Stomach smooth muscle (tissue), 2 donors: ENCODE measurements around the gene PRPS1.

Experiments used
- H3K27ac ChIP-seq: one replicate; pipeline ENCODE4 v1.7.0; 2013; ENCODE audit warnings: mild to moderate bottlenecking, low read length, inconsistent platforms
- H3K27me3 ChIP-seq, 2 donors: one replicate each; pipeline ENCODE4 v1.7.0; 2013; ENCODE audit warnings: low read length in 2 of 2; ENCODE audit not compliant: insufficient read depth in 2 of 2, control insufficient read depth in 1 of 2
- H3K36me3 ChIP-seq, 2 donors: one replicate each; pipeline ENCODE4 v1.7.0; 2013; ENCODE audit warnings: low read length in 2 of 2; ENCODE audit not compliant: control insufficient read depth in 2 of 2, insufficient read depth in 2 of 2
- H3K4me1 ChIP-seq: one replicate; pipeline ENCODE4 v1.7.0; 2013; ENCODE audit warnings: low read length; ENCODE audit not compliant: control insufficient read depth, insufficient read depth
- H3K4me3 ChIP-seq, 2 donors: one replicate each; pipeline ENCODE4 v1.7.0; 2013; ENCODE audit warnings: low read length in 2 of 2
- H3K9ac ChIP-seq, 2 donors: one replicate each; pipeline ENCODE4 v1.7.0; 2013; ENCODE audit warnings: low read length in 2 of 2, mild to moderate bottlenecking in 1 of 2
- H3K9me3 ChIP-seq, 2 donors: one replicate each; pipeline ENCODE4 v1.7.0; 2013; ENCODE audit warnings: low read length in 2 of 2; ENCODE audit not compliant: control insufficient read depth in 2 of 2
- donor health status: healthy.
- donor health status: Pancreatic carcinoma.

PRPS1 gene

GRCh38 chrX:107674480-107675364 is 46.4 kb downstream of the PRPS1 start:
- no peaks in the 10 kb centered on the region for H3K9me3 ChIP-seq
- H3K9ac ChIP-seq: peak overlapping the region; percentile 51 to 79
- no peaks in the 10 kb centered on the region for H3K36me3 ChIP-seq
- H3K27ac ChIP-seq: peak overlapping the region; percentile 81
- no peak overlapping the region for H3K4me3 ChIP-seq
- peaks cover 19% of the 10 kb centered on the region for H3K4me1 ChIP-seq
- peaks cover 0 to 9% of the 10 kb centered on the region in 2 donors for H3K27me3 ChIP-seq

DNA sequence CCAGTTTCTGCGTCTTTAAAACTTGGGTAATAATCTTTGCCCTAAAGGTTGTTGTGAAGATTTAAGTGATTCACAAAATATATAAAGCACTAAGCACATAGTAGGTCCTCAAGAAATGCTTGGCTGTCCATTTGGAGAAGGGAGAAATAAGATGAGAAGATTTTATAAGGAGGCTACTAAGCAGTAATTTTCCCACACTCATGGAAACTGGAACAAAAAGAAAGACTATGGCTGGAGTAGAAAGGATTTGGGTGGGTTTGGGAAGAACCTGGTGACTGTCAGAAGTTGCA is 47.0 kb downstream of the PRPS1 start:
- H3K9me3 ChIP-seq: no peaks in the 10 kb centered on the region
- peak overlapping the region; percentile 81 for H3K27ac ChIP-seq
- peak overlapping the region in 1 of 2 donors; percentile 71 for H3K4me3 ChIP-seq
- peaks cover 19% of the 10 kb centered on the region for H3K4me1 ChIP-seq
- H3K9ac ChIP-seq: peak overlapping the region; percentile 51 to 79
- H3K36me3 ChIP-seq: no peaks in the 10 kb centered on the region
- H3K27me3 ChIP-seq: peaks cover 0 to 9% of the 10 kb centered on the region in 2 donors

DNA sequence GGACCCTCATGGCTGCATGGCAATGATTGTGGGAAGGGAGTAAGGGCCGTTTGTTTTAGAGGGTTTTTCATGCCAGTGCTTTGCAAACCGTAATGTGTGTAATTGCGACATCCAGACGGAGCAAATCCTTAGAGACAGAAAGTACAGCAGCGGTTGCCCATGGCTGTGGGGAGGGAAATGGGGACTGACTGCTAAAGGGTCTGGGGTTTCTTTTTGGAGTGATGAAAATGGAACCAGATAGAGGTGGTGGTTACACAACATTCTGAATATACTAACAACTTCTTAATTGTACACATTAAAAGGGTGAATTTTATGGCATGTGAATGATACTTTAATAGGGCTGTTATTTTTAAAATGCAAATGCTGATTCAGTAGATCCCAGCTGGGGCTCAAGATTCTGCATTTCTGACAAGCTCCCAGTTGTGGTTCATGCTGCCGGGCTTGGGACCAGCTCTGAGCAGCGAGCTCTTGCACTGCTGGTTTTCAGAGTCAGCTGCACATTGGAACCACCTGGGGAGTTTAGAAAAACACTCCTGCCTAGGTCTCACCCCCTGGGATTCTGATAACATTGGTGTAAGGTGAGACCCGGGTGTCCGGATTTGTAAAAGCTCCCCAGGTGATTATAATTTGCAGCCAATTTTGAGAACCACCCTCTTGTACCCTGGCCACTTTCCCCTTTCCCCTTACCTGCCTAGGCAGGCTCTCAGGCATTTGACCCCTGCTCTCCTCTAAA is 47.7 kb downstream of the PRPS1 start:
- Histone ChIP-seq H3K27me3 (peaks cover 0 to 9% of the 10 kb centered on the region in 2 donors), H3K4me1 (peaks cover 19% of the 10 kb centered on the region), H3K9ac (peak overlapping the region; percentile 79 to 90), H3K4me3 (peak overlapping the region; percentile 56 to 71), H3K9me3 (no peaks in the 10 kb centered on the region), H3K27ac (peak overlapping the region; percentile 81), H3K36me3 (no peaks in the 10 kb centered on the region)

- H3K9ac ChIP-seq: peak overlapping the region; percentile 79 to 90
- H3K4me3 ChIP-seq: peak overlapping the region; percentile 56 to 71
- H3K36me3 ChIP-seq: no peaks in the 10 kb centered on the region
- peaks cover 0 to 9% of the 10 kb centered on the region in 2 donors for H3K27me3 ChIP-seq
- no peaks in the 10 kb centered on the region for H3K9me3 ChIP-seq
- H3K4me1 ChIP-seq: peaks cover 19% of the 10 kb centered on the region
- H3K27ac ChIP-seq: peak overlapping the region; percentile 81
Measured at GRCh38 chrX:107676559-107677378, 48.5 kb downstream of the PRPS1 start.

GRCh38 chrX:107677501-107677901 is 49.2 kb downstream of the PRPS1 start:
- peak overlapping the region; percentile 26 to 62 for H3K9ac ChIP-seq
- peaks cover 0 to 11% of the 10 kb centered on the region in 2 donors for H3K27me3 ChIP-seq
- H3K27ac ChIP-seq: peak overlapping the region; percentile 81
- H3K4me1 ChIP-seq: peaks cover 22% of the 10 kb centered on the region
- H3K9me3 ChIP-seq: no peaks in the 10 kb centered on the region
- peak overlapping the region in 1 of 2 donors; percentile 71 for H3K4me3 ChIP-seq
- no peaks in the 10 kb centered on the region for H3K36me3 ChIP-seq

DNA sequence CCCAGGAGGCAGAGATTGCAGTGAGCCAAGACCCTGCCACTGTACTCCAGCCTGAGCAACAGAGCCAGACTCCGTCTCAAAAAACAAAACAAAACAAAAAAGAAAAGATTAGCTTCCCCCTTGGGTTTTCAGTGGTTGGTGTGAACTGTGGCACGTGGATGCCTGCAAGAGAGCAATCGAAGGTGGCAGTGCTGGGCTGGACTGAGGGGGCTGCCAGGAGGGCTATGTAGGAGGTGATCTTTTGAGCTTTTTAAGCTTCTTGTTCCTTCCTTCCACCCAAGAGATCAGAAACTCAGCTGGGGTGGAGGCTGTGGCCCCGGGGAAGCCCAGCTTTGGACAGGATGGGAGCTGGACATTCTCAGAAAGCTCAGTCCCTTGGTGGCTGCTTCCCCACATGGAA is 49.6 kb downstream of the PRPS1 start:
- H3K36me3 ChIP-seq: no peaks in the 10 kb centered on the region
- peaks cover 0 to 13% of the 10 kb centered on the region in 2 donors for H3K27me3 ChIP-seq
- no peak overlapping the region for H3K4me3 ChIP-seq
- H3K9me3 ChIP-seq: no peaks in the 10 kb centered on the region
- H3K27ac ChIP-seq: peak overlapping the region; percentile 81
- peaks cover 26% of the 10 kb centered on the region for H3K4me1 ChIP-seq
- no peak overlapping the region for H3K9ac ChIP-seq

DNA sequence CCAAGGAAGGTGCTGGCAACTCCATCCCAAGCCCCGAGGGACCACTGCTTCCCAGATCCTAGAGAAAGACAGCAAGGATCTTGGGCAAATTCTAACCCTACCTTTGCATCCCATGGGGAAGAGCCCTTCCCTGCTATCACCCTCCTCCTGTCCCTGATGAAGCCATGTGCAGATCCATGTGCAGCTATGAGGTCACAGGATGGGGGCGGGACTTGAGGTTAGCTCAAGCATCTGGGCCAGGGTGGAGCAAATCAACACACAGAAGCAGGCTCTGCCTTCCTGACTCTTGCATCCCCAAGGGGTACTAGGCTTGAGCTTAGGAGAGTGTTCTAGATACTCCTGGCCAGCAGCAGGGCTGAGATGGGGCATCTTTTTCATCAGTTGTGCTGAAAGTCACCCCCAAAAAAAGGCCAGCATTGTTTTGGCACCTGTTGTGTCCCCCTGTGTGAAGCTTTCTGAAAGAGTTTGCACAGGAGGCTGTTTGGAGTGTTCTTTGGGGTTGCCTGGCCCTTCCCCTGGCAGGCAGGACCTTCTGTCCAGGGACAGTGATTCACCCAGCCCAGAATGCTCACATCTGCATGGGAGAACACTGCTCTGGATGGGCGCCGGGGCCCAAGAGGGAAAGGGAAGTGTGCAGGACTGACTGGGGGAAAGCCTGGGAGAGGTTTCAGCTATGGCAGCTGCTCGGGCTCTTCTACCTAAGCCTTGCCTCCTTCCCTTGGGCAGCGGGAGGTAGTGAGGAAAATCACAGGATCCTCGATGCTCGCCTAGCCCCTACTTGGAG is 50.8 kb downstream of the PRPS1 start:
- Histone ChIP-seq H3K4me3 (no peak overlapping the region), H3K27ac (peak overlapping the region; percentile 18), H3K9me3 (no peaks in the 10 kb centered on the region), H3K4me1 (peaks cover 24% of the 10 kb centered on the region), H3K9ac (no peak overlapping the region), H3K27me3 (peaks cover 0 to 15% of the 10 kb centered on the region in 2 donors), H3K36me3 (no peaks in the 10 kb centered on the region)

DNA sequence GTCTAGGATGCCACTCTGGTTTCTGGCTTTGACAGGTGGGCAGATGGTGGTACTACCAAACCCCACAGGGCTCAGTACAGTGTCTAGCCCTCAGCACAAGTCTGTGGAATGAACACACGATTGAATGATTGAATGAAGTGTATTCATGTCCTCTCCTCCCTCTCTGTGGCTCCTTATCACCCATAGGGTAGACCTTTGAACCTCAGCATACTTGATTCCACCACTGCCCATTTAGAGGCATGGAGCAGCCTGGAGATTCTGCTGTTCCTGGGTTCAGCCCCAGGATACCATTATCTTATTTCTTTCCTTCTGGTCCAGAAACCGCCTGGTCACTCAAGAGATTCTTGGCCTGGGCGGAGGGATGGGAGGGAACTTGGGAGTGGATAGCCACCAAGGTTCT is 53.9 kb downstream of the PRPS1 start:
- no peaks in the 10 kb centered on the region for H3K9me3 ChIP-seq
- H3K4me3 ChIP-seq: no peak overlapping the region
- no peaks in the 10 kb centered on the region for H3K36me3 ChIP-seq
- H3K27me3 ChIP-seq: peaks cover 0 to 14% of the 10 kb centered on the region in 2 donors
- H3K4me1 ChIP-seq: peaks cover 18% of the 10 kb centered on the region
- H3K27ac ChIP-seq: no peak overlapping the region
- no peak overlapping the region for H3K9ac ChIP-seq

DNA sequence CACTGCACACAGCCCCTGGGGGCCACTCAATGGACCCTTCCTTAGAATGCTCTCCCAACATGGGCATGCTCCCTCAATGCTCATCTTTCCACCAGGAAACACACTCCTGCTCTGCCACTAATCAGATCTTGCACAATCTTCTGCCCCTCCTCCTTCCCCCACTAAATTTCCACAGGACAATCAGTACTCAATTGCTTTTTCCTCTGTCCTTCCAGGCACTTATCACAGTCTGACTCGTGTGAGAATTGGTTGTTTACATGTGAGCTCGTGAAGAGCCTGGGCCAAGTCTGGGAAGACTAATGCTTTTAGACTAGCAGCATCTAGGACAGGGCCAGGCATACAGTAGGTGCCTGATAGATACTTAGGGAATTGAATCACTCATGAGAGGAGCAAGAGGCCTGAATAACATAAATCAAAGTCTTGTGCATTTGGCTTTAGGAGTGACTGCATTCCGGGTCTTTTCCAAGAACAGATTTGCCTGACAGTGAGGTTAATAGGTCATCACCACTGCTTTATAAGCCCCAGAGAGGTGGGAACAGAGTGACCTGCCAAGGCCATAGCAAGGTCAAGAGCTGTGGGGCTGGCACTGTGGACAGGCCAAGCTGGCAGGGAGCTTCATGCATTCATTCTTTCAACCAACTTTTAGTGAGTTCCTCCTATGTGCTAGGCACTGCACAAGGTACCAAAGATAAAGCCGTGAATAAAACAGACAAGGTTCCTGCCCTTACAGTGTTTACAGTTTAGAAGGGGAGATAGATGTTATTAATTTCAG is 55.0 kb downstream of the PRPS1 start:
- Histone ChIP-seq H3K27ac (no peak overlapping the region), H3K27me3 (peaks cover 0 to 14% of the 10 kb centered on the region in 2 donors), H3K36me3 (no peaks in the 10 kb centered on the region), H3K9me3 (no peaks in the 10 kb centered on the region), H3K9ac (no peak overlapping the region), H3K4me1 (peaks cover 18% of the 10 kb centered on the region), H3K4me3 (no peak overlapping the region)
